ENCODE data around the gene TBRG4.

The TBRG4 gene

GRCh38 chr7:45072131-45073030 is 39.1 kb downstream of the TBRG4 start:
- DNase-seq, result no peak

DNA sequence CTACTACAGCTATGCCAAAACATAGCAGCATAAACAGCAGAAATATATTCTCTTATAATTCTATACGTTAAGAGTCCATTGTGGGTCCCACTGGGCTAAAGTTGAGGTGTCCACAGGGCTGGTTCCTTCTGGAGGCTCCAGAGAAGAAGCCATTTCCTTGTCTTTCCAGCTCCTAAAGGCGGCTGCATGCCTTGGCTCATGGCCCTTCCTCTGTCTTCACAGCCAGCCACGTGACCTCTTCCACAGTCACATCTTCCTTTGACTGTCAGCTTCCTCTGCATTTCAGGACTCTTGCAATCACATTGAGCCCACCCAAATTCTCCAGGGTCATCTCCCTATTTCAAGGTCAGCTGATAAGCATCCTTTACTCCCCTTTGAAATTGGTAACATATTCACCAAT is 40.0 kb downstream of the TBRG4 start:
- no peak for DNase-seq

GRCh38 chr7:45070254-45070642 is 41.2 kb downstream of the TBRG4 start:
- DNase-seq, result no peak

DNA sequence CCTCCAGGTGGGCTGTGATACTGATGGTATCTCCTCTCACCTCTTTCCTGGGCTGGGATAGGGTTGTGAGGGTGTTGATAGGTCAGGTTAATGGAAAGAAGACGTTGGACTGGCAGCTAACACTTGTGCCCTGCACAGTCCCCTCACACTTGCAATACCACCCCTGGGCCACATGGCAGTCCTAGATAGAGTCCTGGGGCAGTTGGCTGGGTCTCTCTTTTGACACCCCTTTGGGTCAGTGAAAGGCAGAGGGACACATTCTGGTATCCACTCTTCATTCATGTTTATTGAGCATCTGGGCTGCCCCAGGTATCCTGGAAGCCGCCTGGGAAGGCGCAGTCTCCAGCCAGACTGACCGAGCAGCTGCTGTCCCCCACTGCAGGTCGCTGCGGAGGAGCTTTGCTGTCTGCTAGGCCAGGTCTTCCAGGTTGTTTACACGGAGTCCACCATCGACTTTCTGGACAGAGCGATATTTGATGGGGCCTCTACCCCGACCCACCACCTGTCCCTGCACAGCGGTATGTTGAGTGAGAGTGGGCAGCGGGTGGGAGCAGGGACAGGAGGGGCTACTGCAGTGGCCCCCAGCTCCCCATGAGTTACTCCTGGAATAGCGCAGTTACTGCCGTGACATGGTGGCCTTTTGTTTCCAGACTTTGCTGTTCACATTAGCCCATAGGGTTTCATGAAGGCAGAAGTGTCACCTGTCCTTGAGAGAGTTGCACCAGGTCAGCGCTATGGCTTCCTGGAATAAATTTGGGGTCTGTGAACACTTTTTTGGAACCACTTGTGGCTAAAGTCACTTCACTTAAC is 41.8 kb downstream of the TBRG4 start:
- DNase-seq, result no peak

DNA sequence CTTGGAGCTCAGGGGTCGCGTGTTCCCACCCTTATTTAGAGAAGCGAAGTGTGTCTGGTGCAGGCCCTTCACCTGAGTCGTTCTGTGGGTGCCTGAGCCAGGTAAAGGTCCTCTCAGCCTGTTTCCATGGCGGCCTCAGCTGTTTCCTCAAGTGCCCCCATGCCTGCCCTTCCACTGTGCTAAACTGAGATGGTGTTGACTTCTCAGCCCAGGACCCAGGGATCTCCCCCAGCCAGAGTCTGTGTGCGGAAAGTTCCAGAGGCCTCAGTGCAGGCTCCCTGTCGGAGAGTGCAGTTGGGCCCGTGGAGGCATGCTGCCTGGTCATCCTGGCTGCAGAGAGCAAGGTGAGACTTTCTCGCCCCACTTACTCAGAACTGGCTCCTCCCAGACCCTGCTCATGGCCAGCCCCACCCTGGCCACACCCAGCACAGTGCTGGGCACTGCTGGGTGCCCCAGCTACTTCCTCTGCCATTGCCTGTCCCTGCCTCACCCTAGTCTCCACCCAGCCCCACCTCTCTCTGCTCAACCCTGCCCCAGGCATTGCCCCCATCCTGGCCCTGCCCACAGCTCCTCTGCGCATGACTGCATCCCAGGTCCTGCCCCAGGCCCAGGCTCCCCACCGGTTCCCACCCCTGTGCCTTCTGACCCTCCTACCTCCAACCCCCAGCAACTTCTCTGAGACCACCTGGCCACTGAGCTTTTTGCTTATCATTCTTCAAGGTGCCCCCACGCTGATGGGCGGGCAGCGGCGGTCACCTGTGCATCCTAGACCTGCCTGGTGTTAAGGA is 43.1 kb downstream of the TBRG4 start:
- DNase-seq, result no peak

DNA sequence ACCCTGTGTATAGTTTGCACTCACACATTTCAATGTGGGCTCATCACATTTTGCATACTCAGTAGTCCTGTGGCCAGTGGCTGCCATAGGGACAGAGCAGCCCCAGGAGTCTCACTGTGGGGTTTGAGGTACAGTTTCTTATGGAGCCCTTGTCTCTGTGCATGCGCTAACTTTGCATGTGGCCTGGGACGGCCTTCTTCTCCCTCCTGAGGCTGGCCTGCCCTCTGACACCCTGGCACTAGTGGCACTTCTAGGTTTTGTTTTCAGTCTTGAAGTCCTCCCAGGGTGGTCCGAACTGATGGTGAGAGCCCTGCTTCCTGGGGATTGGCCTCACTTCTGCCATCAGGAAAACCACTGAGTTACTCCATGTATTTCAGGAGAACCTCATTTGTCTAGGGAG is 43.9 kb downstream of the TBRG4 start:
- no peak for DNase-seq

- DNase-seq, result peak; percentile 1
Measured at GRCh38 chr7:45066409-45066808, 45.1 kb downstream of the TBRG4 start.

DNA sequence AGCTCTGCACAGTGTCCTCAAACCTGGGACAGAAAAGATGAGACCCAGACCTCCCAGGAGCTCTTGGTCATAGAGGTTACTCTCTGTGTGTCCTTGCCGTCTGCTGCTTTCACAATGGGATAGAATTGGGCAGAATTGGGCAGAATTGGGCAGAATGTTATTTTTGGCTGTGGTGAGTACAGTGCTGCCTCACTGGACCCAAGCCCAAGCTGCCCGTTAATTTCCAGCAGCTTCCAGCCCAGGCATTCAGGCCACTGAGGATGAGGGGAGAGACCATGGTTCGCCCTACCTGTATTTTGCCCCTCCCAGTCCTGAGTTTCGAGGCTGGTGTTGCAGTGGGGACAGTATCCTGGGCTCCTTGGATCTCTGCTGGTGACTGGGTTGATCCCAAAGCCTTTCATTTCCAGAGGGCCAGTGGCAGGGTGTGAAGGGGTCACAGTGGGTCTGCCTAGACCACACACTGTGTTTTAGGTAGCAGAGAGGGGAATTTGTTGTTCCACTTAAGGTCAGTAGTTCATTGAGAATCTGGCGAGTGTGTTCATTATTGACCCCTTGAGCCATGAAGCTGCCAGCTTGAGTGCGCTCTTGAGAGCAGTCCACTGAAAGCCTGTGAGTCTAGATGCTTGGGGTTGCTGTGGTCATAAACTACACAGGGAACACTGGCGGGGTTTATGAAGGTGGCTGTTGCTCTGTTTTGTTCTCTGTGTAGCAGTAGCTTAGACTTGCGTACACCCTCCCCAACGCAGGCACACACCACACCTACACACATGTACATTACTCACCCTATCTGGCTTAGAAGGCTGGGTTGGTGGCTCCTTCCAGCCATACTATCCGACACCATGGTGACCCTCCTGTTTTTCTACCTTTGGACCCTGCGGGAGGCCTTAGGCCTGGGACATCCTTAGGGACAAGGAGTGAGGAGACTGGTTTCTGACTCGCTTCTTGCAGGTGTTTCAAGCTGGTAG is 46.2 kb downstream of the TBRG4 start:
- peak; percentile 4 for DNase-seq

DNA sequence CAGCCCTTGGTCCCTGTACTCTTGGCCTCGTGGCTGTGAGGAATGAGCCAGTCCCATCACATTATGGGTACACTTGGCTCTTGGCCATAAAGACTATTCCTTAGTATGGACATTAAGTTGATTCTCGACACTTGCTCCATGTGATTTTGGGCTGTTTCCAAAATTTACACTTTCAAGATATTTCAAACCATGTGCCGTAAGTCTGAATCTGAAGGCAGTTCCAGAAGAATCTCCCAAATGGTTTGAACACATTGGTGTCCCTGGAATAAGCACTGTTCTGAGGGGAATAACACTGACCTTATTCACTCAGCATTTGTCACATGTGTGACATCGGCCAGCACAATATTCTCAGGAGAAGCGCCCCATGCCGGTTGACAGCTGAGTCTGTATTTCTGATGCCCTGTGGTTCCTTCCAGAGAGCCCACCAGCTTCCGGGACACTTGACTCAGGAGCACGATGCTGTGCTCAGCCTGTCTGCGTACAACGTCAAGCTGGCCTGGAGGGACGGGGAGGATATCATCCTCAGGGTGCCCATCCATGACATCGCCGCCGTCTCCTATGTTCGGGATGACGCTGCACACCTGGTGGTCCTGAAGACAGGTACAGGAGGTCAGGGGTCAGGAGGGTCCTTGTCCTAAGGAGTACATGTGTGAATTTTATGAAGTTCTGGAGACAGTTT is 47.3 kb downstream of the TBRG4 start:
- no peak for DNase-seq

GRCh38 chr7:45061806-45062425 is 49.6 kb downstream of the TBRG4 start:
- DNase-seq, result no peak

DNA sequence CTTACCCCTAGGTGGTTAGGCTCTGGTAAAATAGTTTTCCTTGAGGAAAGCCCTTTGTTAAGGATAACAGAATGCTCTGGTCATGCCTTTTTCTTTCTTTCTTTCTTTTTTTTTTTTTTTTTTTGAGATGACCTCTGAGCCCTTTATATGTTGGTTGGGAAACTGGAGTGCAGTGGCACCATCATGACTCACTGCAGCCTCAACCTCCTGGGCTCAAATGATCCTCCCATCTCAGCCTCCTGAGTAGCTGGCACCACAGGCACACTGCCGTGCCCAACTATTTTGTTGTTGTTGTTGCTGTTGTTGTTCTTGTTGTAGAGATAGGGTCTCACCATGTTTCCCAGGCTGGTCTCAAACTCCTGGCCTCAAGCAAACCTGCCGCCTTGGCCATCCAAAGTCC is 50.1 kb downstream of the TBRG4 start:
- no peak for DNase-seq

DNA sequence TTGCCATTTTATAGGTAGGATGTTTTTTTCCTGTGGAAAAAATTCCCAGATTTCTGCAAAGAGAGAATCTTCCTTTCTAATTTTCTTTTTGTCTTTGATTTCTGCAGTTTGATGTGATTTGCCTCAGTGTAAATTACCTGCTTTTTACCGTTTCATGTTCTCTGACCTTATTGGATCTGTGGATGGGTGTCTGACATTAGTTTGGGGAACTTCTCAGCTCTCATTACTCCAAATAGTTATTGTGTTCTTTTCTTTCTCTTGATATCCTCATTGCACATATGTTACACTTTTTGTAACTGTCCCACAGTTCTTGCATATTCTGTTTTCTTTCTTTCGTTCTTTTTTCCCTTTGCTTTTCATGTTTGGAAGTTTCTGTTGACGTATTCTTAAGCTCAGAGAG is 51.2 kb downstream of the TBRG4 start:
- no peak for DNase-seq

DNA sequence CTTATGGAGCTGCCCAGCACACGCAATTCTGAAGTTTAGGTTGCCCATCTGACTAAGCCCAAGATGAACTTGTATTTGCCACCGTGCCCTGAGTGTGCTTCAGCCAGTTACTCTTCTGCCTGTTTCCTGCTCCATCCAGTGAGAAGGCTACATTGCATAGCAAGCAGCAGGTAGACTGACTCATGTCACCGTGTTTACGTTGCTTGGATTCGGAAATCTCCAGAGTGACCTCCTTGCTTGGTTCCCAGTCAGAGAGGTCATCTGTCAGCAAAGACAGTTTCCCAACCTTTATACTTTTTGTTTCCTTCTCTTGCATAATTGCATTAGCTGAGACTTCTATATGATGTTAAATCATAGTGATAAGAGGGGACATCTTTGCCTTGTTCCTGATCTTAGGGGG is 53.6 kb downstream of the TBRG4 start:
- DNase-seq, result no peak

- DNase-seq, result no peak
Measured at GRCh38 chr7:45055594-45056219, 55.8 kb downstream of the TBRG4 start.

- DNase-seq, result no peak
Measured at GRCh38 chr7:45055016-45055415, 56.5 kb downstream of the TBRG4 start.

DNA sequence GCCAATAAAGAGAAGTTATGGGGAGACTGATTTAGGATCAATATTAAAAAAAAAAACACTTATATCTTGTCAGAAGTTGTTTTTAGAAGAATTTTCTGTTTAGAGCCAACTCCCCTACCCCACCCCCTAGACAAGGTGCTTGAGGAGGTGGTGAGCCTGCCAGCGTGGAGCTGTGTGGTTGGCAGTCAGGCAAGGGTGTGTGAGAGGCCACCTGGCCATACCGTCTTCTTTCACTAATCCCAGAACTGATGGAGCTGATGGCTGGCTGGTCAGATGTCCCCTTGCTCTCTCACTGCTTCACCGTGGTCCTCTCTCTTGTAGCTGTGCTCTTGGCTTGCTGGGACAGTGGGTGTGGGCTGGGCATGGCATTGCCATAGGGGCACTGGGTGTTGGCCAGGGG is 57.1 kb downstream of the TBRG4 start:
- DNase-seq, result no peak

- DNase-seq, result no peak
Measured at GRCh38 chr7:45053941-45054340, 57.6 kb downstream of the TBRG4 start.

- DNase-seq, result no peak
Measured at GRCh38 chr7:45053401-45053800, 58.1 kb downstream of the TBRG4 start.

- DNase-seq, result no peak
Measured at GRCh38 chr7:45052011-45052410, 59.5 kb downstream of the TBRG4 start.

DNA sequence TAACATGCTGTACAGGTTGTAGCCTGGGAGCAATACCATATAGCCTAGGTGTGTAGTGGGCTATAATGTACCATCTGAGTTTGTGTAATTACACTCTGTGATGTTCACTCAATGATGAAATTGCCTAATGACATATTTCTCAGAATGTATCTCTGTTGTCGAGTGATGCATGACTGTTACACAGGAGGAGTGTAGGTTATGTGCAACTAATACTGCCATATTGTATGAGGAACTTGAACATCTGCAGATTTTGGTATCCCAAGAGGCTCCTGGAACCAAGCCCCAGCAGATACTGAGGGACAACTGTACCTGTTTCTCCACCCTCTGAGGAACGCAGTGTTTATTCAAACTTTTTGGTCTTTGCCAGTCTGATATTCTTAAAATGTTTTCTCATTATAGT is 61.3 kb downstream of the TBRG4 start:
- DNase-seq, result no peak
